HG02840 (cell line): ENCODE results near the gene UPB1.

Source experiments
- ATAC-seq: cut with Tn5 transposase; IDR thresholded peaks from one replicate; pipeline ENCODE4 v1.9.1; 2021; ENCODE audit warnings: mild to moderate bottlenecking, moderate library complexity, moderate number of reproducible peaks; ENCODE audit not compliant: unreplicated experiment, low FRiP score

The UPB1 gene

DNA sequence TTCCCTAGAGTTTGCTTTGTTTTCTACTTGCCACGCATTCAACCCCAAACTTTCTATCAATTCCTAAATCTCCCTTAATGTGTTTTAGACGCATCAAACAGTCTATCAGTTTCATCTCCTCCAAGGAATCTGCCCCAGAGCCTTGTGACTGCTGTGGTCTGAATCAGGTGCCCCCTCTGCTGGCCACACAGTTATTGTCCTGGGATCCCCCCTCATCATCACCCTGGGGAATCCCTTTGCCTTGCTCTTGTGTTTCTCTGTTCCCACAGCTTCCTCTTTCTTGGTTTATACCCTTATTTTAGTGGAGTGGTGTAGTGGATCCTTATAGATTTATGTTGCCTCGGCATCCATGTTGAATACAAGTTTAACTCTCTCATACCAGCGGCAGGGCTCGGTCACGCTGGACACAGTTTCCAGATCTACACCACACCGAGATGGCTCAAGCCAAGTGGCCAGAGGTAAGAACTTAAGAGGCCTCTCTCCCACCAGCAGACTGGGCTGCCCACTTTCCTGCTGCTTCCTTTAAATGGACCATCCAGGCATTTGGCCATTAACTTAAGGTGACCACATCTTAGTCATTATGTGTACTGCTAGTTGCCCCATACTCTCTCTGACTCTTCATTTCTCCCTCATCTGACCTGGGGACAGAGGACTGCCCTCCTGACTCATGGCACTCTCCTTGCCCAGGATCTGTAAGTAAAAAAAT, 8.2 kb downstream of the UPB1 start:
- ATAC-seq, result no peak

- ATAC-seq, result no peak
These were observed 8.8 kb downstream of the UPB1 start for GRCh38 chr22:24503843-24504338.

DNA sequence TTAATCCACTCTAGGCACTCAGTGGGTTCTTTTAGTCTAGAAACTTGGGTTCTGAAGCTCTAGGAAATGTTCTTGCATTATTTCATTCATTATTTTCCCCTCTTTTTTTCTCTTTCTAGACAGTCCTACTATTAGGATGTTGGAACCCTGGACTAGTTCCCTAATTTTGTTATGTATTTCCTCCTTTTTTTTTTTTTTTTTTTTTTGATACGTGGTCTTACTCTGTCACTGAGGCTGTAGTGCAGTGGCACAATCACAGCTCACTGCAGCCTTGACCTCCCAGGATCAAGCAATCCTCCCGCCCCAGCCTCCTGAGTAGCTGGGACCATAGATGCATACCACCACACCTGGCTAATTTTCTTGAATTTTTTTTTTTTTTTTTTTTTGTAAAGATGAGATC, 9.4 kb downstream of the UPB1 start:
- no peak for ATAC-seq

GRCh38 chr22:24504956-24505736, 10.0 kb downstream of the UPB1 start:
- ATAC-seq, result no peak

DNA sequence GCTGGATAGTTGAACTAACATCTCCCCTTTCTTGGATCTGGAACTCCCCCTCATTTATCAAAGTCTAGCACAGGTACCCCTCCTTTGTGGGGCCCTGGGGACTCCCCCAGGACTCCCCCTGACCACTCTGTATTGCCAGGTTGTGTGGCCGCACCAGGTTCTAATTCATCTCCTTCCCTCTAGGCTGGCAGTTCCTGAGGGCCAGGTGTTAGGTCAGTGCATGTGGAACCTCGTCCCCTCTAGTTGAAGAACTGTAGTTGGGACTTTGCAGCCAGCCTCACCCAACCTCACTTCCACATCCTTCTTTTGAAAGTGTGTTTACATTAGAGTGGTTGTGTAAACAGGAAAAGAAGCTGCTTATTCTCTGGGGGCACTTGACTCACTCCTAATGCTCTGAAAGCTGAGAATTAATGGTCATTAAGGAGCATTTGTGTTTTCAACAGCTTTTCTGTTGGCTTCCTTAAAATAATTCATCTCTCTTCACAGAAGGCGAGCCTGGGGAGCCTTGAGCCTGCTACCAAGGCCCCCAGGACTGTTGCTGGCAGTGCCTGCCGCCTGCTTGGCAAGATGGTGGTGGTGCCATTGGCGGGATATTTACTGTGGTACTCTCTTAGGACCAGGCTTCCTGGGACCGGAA, 11.8 kb downstream of the UPB1 start:
- ATAC-seq, result no peak

DNA sequence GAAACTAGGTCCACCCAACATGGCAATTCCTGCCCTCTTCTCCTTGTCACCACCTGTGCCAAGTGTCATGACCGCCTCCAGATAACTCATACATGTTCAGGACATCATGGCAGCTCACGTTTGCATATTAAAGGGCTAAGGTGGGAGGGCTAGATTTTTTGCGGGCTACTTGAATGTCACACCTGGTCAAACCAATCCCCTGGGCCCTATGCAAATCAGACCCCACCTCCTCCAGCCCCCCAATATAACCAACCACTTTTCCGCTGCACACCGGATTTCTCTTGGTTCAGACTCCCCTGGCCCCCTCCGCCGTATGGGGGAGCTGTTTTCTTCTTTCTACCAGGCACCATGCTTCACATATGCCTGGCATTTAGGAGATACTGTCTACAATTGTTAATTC, 12.6 kb downstream of the UPB1 start:
- no peak for ATAC-seq

DNA sequence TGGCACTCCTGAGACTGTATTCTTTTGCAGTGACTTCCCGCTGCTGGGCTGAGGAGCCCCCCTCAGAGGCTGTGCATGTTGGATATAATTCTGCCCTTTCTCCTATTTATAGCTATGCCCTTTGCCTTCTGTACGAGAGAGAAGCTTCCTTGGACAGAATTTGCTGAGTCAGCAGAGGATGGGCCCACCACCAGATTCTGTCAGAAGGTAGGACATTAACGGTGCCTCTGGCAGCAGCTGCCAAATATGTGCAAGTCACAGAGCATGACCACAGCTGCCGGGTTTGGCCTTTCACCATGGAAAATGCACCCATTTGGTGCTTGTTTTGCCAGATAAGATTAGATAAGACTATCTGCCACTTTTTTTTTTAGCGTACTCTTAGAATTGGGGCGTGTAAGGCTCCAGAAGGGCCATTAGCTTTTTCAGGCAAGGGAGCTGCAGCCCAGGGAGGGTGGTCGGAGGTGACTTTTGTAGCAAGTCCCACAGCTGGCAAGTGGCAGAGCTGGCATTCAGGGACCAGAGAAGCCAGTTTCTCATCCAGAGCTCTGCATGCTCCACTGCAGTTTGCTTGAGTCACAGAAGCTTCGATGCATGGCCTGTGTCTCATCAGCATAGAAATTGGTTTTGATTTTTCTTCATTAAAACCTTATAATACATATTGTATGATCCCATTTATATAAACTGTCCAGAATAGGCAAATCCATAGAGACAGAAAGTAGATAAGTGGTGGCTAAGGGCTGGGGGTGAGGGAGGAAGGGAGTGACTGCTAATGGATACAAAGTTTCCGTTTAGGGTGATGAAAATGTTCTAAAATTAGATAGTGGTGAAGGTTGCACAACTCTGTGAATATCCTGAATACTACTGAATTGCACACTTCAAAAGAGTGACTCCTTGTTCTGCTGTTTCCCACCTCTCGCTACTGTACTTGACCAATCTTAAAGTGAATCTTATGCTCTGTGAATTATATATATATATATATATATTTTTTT, 15.8 kb downstream of the UPB1 start:
- ATAC-seq, result no peak

- no peak for ATAC-seq
These were observed 16.9 kb downstream of the UPB1 start for GRCh38 chr22:24512043-24512442.

DNA sequence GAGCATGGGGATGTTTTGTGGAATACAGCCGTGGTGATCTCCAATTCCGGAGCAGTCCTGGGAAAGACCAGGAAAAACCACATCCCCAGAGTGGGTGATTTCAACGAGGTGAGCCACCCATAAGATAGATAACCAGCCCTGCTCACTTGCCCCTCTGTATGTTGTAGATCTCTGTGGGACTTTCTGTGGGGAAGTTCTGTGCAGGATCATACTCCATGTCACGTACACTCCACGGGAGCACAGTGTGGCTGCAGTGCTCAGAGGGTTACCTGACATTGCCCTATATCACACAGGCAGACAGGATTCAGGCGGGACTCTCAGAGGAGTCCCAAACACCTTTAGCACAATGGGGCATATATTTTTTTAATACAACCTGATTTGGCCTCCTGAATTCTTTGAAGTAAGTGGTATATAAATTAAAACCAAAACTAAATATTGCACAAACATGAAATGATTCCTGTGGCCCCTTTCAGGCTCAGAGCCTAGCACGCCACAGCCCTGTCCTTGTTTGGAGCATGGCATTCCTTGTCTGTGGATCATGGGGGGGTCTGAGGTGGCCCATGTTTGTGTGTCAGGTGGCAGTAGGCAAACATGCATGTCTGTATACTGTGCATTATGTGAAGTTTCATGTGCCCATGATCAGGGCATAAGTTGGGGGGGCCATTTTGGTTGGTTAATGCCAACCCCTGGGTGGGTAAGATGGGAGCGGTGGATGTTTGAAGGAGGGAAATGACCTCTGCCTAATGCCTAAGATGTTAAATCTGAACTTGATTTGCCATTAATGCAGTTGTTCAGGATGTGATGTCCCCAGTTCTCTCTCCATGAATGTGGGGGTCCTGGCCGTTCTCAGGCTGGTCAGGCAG, 18.5 kb downstream of the UPB1 start:
- no peak for ATAC-seq

DNA sequence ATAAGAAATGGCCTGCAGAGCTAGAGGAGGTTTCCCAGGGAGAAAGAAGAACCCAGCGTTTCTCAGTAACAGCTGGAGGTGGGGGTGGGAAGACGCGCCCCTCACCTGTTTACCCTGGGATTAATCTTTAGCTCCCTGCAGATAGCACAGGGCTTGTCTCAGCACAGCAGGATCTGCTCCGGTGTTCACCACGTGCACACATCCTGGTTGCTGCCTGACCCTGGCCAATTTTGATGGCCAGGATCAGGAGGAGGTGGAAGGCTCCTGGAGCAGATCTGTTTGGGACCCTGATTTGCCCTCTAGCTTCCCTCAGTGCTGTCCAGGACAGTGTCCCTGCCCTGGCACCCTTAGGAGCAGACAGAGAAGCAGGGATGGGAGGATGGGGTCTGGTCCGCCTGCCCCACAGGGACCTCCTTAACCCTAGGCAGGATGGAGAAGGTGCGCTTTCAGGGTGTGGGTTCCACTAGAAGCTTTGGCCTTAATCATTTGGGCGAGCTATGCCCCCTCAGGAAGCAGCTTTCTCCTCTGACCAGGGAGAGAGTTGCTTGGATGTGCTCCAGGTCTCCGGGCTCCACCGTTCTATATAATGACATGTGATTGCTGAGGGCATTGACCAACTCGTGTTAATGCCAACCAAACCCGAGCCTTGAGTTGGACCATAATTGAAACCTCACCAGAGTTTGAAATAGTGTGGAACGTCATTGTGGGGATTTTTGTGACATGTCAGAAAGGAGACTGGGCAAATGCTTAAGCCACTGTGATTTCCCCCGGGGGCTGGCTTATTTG, 19.3 kb downstream of the UPB1 start:
- ATAC-seq, result no peak

- no peak for ATAC-seq
These were observed 19.9 kb downstream of the UPB1 start for GRCh38 chr22:24515027-24515338.

DNA sequence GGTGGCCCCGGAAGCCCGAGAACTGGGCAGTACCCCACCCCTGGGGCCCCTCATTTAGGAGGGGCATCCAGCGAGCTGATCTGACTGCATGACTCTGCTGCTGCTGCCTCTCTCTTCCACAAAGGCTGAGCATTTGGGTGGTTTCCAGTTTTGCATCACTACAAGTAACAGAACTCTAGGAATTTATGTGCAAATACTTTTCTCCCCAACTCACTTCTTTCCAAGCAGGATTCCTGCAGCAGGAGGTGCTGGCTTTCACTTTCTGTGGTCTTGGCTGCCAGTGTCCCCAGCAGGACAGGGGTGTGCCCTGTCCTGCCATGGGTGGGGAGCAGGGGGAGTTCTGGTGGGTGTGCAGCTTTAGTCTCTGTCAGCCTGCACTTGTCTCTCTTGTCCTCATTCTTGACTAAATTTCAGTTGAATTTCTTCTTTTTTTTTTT, 21.2 kb downstream of the UPB1 start:
- no peak for ATAC-seq

GRCh38 chr22:24517446-24517845, 22.3 kb downstream of the UPB1 start:
- ATAC-seq, result no peak

DNA sequence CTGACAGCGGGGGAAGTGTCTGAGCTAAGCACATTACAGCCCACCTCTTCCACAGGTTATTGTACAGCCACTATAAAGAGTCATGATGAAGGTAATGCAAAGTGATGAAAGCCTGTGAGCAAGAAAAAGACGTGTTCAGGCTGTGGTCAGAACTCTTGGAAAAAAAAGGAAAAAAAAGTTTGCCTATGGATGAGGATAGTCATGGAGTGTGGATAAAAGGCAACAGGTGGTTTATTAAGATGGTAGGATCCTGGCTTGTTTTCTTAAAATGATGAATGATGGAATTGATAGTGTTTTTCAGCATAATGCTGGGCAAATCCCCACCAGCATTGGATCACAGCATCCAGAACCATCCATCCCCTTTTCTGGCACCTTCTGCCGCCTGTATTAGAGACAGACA, 23.1 kb downstream of the UPB1 start:
- no peak for ATAC-seq

DNA sequence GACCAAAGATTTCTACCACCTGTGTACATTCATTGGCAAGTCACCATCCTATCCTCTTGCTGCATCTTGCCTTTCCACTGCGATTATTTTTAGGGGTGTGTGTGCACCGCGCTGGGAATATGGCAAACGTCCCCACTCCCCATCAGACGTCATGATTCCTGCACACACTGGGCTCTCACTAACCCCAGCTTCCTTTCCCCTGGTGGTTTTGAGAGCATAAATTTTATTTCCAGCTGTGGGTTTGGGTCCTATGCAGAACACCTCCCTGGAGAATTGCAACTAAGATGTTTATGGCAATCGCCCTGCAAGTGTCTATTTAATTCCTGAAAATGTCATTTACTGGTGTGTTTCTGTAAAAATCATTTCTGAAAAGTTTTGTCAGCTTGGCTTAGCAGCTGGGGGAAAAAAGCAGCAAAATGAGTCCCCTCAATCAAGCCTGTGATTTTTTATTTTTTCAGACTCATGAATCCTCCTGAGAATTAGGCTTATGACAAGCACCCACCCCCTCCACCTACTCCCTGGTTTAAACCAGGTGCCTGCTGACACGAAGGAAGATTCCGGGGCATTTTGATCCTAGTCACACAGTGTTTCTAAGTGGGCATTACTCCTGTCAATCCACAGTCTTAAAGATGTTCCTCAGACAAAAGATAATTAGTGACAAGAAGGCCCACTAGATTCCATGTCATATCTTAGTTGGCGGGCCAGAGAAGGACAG, 23.8 kb downstream of the UPB1 start:
- ATAC-seq, result no peak

DNA sequence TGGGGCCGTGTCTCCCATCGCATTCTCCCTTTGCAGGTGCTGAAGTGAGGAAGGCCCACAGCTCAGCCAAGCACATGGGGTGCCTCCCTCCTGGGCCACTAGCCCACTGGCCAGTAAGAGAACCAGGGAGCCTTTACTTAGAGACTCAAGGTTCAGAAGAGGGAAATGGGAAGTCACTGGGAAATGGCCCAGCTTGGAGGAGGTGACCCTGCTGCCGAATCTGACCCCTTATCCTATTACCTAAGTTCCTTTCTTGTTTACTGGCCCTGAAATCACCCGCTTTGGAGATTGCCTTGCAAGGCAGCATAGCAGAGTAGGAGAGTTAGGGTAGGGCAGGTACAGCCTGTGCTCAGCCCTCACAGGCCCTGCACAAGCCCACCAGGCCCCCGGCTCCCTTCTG, 24.4 kb downstream of the UPB1 start:
- ATAC-seq, result no peak

DNA sequence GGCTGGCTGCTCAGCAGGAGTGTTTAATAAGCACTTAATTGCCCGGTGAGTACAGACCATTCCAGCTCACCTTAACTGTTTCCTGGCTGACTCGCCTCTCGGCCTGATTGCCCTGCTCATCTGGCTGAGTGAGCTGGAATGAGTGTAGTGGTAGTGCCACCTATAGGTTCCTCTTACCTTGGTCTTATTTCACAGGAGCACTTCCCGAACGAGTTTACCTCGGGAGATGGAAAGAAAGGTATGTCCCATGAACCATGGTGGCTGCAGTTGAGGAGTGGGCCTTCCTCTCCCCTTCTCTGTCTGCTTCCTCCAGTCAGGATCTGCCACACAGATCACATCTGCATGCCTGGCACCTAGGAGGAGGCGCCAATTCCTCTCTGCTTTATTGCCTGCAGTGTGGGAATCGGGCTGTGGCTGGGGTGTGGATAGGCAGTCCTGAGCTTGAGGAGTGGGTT, 26.7 kb downstream of the UPB1 start:
- no peak for ATAC-seq

GRCh38 chr22:24523873-24524272, 28.7 kb downstream of the UPB1 start:
- no peak for ATAC-seq
